ENCODE results near the gene GNGT2.

Gene GNGT2

GRCh38 chr17:49229076-49229804, 18.9 kb upstream of the GNGT2 start:
- DNase-seq (ENCODE audit: low read depth), result no peak

DNA sequence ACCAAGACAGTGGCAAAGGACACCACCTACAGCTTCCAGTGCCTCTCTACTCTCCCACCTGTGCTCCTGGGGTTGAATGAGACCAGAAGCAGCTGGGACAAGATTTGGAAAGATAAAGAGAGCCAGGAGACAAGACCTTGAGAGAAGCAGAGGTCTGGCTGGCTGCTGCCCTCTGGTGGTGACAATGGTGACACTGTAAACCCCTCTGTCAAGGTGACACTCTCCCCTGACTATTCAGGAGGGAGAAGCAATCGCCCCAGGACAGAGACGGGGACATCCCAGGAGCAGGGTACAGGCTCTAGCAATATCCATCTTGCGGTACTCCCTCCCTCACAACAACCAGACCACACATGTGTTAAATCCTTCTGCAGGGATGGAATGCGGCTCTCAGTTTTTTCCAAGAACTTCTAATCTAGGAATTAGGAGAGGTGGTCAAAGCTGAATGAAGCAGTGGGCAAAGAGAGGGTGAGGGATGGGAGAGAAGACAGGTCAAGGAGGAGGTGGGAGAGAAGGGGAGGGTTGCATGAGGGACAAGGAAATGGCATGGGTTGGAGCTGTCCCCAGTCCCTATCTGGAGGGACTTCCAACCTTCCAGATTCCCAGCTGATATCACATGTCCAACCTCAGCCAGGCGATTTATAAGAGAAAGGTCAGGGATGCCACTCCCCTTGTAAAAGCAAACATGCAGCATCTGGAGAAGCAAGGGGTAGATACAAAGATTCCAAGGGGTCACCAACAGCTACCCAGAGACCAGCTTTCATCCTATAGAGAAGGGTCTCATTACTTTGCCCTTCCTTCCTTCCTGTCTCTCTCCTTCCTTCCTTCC, 17.3 kb upstream of the GNGT2 start:
- DNase-seq (ENCODE audit: low read depth), result peak; percentile 60

DNA sequence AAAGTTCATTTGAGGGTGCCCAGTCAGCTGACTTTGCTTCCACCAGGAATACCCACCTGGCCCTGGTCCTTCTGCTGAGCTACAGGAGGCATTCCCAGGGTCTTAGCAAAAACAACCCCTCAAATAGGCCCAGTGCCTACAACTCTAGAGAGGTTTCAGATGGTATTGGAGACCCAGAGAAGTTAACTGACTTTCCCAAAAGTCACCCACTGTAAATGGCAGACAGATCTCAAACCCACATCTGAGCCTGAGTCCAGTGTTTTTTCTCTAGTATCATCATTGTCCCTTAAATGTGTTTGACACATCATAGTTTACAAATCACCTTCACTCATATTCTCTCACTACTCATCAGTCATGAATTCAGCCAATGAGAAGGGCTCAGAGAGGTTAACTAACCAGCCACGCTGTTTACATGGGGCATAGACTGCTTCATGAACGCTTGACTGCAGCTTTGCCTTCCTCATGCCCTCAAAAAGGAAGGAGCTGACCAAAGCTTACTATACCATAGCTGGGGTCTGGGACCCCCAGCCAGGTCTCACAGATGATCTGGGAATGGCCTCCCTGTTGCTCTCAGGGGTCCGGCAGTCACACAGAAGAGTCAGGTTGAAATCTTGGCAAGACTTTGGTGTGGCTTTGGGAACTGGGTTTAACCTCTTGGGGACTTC, 16.5 kb upstream of the GNGT2 start:
- DNase-seq (ENCODE audit: low read depth), result no peak

GRCh38 chr17:49225554-49226236, 15.3 kb upstream of the GNGT2 start:
- no peak for DNase-seq (ENCODE audit: low read depth)

GRCh38 chr17:49224997-49225337, 14.6 kb upstream of the GNGT2 start:
- DNase-seq (ENCODE audit: low read depth), result no peak

- peak; percentile 33 for DNase-seq (ENCODE audit: low read depth)
Measured at GRCh38 chr17:49224198-49224996, 14.0 kb upstream of the GNGT2 start.

- DNase-seq (ENCODE audit: low read depth), result peak; percentile 30
Measured at GRCh38 chr17:49223517-49224197, 13.3 kb upstream of the GNGT2 start.

- no peak for DNase-seq (ENCODE audit: low read depth)
Measured at GRCh38 chr17:49223168-49223516, 12.8 kb upstream of the GNGT2 start.

DNA sequence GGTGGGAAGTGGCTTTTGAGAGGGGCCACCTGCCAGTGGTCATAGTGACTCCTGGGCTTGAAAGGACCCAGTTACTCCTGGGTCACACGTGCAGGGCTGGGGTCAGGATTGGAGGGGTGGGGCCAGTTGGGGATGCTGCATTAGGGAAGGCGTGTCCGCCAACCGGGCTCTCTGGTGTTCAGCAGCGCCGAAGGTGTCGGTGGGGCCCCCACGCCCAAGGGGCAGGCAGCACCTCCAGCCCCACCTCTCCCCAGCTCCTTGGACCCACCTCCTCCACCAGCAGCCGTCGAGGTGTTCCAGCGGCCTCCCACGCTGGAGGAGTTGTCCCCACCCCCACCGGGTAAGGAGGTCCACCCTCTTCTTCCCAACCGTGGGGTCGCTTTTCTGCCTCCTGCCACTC, 9.6 kb upstream of the GNGT2 start:
- DNase-seq (ENCODE audit: low read depth), result no peak

DNA sequence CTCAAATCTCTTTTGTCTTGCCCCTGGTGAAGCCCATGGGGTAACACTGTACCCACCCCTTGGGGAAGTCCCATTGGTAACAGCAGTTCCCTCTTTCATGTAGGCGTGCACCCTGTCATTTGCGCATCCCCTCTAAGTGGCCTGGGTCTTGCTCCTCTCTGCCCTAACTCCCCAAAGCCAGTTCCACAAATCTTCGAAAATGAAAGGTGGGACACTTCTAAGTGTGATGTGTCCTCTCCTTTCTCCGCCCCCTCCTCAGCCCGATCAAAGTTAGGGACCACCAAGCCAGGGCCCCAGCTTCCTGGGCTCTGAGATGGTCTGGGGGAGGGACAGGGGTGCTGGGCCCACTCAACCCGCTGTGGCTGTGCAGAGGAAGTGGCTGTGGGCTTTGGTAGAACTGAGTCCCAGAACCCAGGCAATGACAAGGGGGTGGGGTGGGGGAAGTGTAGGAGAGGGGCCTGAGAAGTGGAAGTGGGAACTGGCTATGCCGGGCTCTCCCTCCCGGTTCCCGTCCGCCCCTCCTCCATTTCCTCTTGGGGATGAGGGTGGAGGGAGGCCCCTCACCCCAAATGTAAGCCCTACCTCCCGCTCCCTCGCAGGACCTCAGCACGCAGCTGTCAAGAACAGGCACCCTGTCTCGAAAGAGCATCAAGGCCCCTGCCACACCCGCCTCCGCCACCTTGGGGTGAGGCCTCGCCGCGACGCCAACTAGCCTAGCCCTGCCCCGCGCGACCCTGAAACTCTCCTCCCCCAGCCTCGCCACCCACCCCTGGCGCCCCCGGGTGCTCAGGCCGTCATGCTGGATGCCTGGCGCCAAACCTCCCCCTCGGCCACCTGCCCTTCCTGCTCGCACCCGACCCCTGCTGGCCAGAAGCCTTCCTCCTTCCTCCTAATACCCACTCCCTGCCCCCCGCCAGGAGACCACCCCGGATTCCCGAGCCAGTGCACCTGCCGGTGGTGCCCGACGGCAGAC, 8.9 kb upstream of the GNGT2 start:
- no peak for DNase-seq (ENCODE audit: low read depth)

- DNase-seq (ENCODE audit: low read depth), result peak; percentile 52
Measured at GRCh38 chr17:49217651-49218413, 7.5 kb upstream of the GNGT2 start.

- DNase-seq (ENCODE audit: low read depth), result no peak
Measured at GRCh38 chr17:49216953-49217650, 6.7 kb upstream of the GNGT2 start.

DNA sequence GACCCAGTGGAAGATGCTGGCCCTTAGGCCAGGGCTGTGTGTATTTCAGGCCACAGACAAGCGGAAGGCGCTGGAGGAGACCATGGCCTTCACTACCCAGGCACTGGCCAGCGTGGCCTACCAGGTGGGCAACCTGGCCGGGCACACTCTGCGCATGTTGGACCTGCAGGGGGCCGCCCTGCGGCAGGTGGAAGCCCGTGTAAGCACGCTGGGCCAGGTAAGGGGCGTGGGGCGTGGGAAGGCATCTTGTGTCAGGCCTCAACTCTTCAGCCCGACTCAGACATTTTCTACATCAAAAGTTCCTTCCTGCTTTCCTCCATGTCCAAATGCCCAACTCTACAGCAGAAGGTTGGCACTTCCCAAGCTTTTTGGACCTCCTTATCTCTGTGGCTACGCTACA, 6.1 kb upstream of the GNGT2 start:
- DNase-seq (ENCODE audit: low read depth), result no peak

DNA sequence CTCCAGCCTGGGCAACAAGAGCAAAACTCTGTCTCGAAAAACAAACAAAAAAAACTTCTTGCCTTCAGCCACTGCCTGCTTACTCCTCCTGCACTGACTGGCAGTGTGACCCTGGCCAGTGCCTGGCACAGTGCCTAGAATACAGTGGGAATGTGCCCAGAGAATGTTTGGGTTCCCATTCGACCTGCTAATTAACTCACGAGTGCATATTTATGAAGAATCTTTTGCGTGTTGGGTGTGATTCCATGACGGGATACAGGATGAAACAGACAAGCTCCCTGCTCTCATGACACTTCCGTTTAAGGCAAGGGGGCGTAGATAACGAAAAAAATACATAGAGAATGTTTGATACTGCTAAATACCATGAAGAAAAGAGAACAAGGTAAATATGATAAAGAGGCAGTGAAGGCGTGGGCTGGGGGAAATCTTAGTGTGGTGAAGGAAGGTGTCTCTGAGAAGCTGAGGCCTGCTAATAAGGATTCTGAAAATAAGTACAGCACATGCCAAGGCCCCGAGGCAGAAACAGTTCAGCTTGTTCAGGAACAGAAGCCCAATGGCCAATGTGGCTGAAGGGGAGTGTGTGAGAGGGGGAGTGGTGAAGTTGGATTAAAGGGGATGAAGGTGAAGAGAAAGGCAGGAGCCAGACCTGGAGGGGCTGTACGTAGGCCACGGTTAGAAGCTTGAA, 4.4 kb upstream of the GNGT2 start:
- DNase-seq (ENCODE audit: low read depth), result no peak

GRCh38 chr17:49213847-49214246, 3.5 kb upstream of the GNGT2 start:
- DNase-seq (ENCODE audit: low read depth), result no peak

- DNase-seq (ENCODE audit: low read depth), result no peak
Measured at GRCh38 chr17:49213399-49213798, 3.0 kb upstream of the GNGT2 start.

DNA sequence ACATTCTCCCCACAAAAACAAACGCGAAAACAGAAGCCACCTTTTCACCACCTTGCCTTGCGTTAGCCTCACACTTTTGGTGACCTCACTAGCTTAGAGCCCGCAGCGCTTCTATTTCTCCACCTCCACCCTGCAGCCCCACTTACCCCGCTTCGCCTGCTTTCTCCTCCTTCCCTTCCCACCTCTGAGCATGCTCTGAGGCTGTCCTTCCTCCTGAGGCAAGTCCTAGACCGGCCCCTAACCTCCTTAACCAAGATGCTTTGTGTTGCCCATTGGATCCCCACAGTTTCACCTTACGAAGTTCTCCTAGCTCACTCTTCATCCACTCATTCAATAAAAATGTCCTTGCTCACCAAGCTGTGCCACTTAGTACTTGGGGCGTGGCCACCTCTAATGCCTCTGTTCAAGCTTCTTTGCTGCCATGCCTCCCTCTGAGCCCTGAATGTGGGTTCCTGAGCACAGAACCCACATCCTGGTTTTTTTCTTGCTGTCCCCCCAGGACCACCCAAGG, 1.3 kb downstream of the GNGT2 start:
- DNase-seq (ENCODE audit: low read depth), result no peak

DNA sequence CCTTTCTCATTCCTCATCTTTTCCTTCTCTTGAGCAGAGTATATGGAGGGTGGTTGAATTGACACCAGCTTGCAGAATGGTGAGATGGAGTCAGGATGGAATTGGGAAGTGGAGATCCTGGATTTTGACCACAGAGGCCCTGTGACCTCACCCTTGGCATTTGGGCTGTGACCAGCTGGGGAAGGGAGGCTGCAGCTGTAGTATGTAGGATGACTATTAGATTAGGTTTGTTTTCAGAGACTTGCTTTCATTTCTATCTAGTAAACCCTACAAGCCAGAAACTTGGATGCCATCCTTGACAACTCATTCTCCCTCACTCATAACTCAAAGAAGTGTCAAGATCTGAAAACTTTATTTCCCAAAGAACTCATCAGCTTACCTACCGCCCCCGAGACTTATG, 5.9 kb downstream of the GNGT2 start:
- DNase-seq (ENCODE audit: low read depth), result no peak
